Endothelial cell of umbilical vein (primary cell): ENCODE results near the gene ZNF682. TPM values are rescaled to one million over a fixed set of nuclear protein-coding genes. Genes with fewer than 3 reads are reported as not detected.

ENCODE experiments used
- BruUV-seq: library from RNA; stranded (reverse); fragments of 400-500 nt; replicated peaks from 2 replicates; lab custom pipeline; 2021; lab: Mats Ljungman, UMichigan
- CTCF ChIA-PET: fragments of 300-600, 350-600 bp; sonication (Branson Sonifier 250); formaldehyde crosslinking; loops from one replicate; lab custom pipeline; 2021; ENCODE audit warnings: antibody characterized with exemption, inconsistent platforms; lab: Charles Lee
- POLR2A ChIA-PET: fragments of 300-600, 350-600 bp; sonication (Branson Sonifier 250); formaldehyde crosslinking; loops from one replicate; lab custom pipeline; 2021; ENCODE audit warnings: antibody characterized with exemption, inconsistent platforms; lab: Charles Lee
- DNase-seq: peaks from one replicate; pipeline ENCODE4 v3.0.0-alpha.2; 2011; ENCODE audit warnings: low read depth, low spot score
- FAIRE-seq: peaks from 2 replicates; lab custom pipeline; 2011; peaks lifted over from hg19 to GRCh38; lab: Jason Lieb, UNC
- H2AFZ ChIP-seq: 2 replicates; pipeline ENCODE4 v1.6.0; 2012; ENCODE audit warnings: low read depth, low read length, control low read depth, inconsistent platforms
- H3K27ac ChIP-seq: 2 replicates; pipeline ENCODE4 v1.5.1; 2011; ENCODE audit warnings: low read depth, mild to moderate bottlenecking, control low read depth, low read length, moderate library complexity; ENCODE audit not compliant: insufficient read depth
- H3K27me3 ChIP-seq, 2 experiments: 2 replicates each; pipeline versions ENCODE4 v1.6.0 to v1.6.1; 2011; ENCODE audit warnings: low read length in 2 of 2, mixed read lengths in 1 of 2; ENCODE audit not compliant: control insufficient read depth in 2 of 2, insufficient read depth in 2 of 2
- H3K36me3 ChIP-seq, 2 experiments: 2 replicates in 1 of 2; 3 replicates in 1 of 2; pipeline ENCODE4 v1.5.1; 2011; ENCODE audit warnings: low read length in 2 of 2, mild to moderate bottlenecking in 1 of 2, moderate library complexity in 1 of 2; ENCODE audit not compliant: control insufficient read depth in 2 of 2, insufficient read depth in 2 of 2; ENCODE audit errors: extremely low read depth in 1 of 2
- H3K4me1 ChIP-seq: 3 replicates; pipeline ENCODE4 v1.5.1; 2011; ENCODE audit warnings: mild to moderate bottlenecking, low read length; ENCODE audit not compliant: control insufficient read depth, insufficient read depth; ENCODE audit errors: extremely low read depth
- H3K4me2 ChIP-seq: 2 replicates; pipeline ENCODE4 v1.6.1; 2011; ENCODE audit warnings: low read length, control low read depth, mixed read lengths; ENCODE audit not compliant: insufficient read depth
- H3K4me3 ChIP-seq, 3 experiments: fragments of 200-600 bp in 1 of 3; sonication (generic), shearing (Covaris generic) in 1 of 3; replicated peaks in 1 of 3; 2 replicates each; pipeline ENCODE4 v1.5.1; 2011 to 2016; ENCODE audit warnings: control low read depth in 3 of 3, low read length in 3 of 3, mild to moderate bottlenecking in 2 of 3, inconsistent platforms in 1 of 3, low read depth in 1 of 3, moderate library complexity in 1 of 3; ENCODE audit not compliant: insufficient read depth in 1 of 3
- H3K79me2 ChIP-seq: 2 replicates; pipeline ENCODE4 v1.6.0; 2012; ENCODE audit warnings: low read length, inconsistent platforms; ENCODE audit not compliant: control insufficient read depth, insufficient read depth
- H3K9ac ChIP-seq: replicated peaks from 2 replicates; pipeline ENCODE3; 2011; ENCODE audit warnings: low read length, control low read depth; ENCODE audit not compliant: insufficient read depth; ENCODE audit errors: extremely low read depth
- H3K9me1 ChIP-seq: replicated peaks from 3 replicates; pipeline ENCODE4 v1.6.0; 2011; ENCODE audit warnings: mild to moderate bottlenecking, low read length; ENCODE audit not compliant: control insufficient read depth, insufficient read depth; ENCODE audit errors: extremely low read depth
- H3K9me3 ChIP-seq: replicated peaks from 2 replicates; pipeline ENCODE4 v1.5.1; 2012; ENCODE audit warnings: low read length, inconsistent platforms; ENCODE audit not compliant: control insufficient read depth, insufficient read depth
- H4K20me1 ChIP-seq: replicated peaks from 2 replicates; pipeline ENCODE3; 2011; ENCODE audit warnings: mild to moderate bottlenecking, low read length; ENCODE audit not compliant: control insufficient read depth, insufficient read depth; ENCODE audit errors: extremely low read depth
- CTCF ChIP-seq, 2 donors: IDR thresholded peaks; 1 replicate in 1 of 2; 2 replicates in 1 of 2; pipeline ENCODE4 v1.5.1; 2011; ENCODE audit warnings: low read length in 2 of 2, mild to moderate bottlenecking in 2 of 2, moderate library complexity in 2 of 2, control low read depth in 1 of 2, inconsistent platforms in 1 of 2, low read depth in 1 of 2; ENCODE audit not compliant: insufficient read depth in 1 of 2; ENCODE audit errors: extremely low read depth in 1 of 2
- EZH2 ChIP-seq: IDR thresholded peaks from 2 replicates; pipeline ENCODE4 v1.6.1; 2012; ENCODE audit warnings: borderline replicate concordance, low read depth, mild to moderate bottlenecking, moderate library complexity, low read length, inconsistent platforms; ENCODE audit not compliant: severe bottlenecking
- FOS ChIP-seq: IDR thresholded peaks from 2 replicates; pipeline ENCODE4 v1.6.1; 2011; ENCODE audit warnings: mild to moderate bottlenecking, low read length, moderate library complexity, borderline replicate concordance; ENCODE audit not compliant: insufficient read depth
- GATA2 ChIP-seq: IDR thresholded peaks from 2 replicates; pipeline ENCODE4 v1.7.0; 2011; ENCODE audit warnings: low read depth, mild to moderate bottlenecking, moderate library complexity, mixed read lengths, low read length; ENCODE audit not compliant: insufficient read length, insufficient read depth
- JUN ChIP-seq: IDR thresholded peaks from 2 replicates; pipeline ENCODE4 v1.6.1; 2011; ENCODE audit warnings: borderline replicate concordance, low read depth; ENCODE audit not compliant: insufficient read length, insufficient read depth
- MAX ChIP-seq: IDR thresholded peaks from 2 replicates; pipeline ENCODE4 v1.6.1; 2011; ENCODE audit not compliant: insufficient read depth, insufficient read length
- MYC ChIP-seq: IDR thresholded peaks from one replicate; pipeline ENCODE4 v1.6.1; 2011; ENCODE audit warnings: mild to moderate bottlenecking, low read depth, low read length
- POLR2A ChIP-seq: IDR thresholded peaks from 2 replicates; pipeline ENCODE4 v1.6.1; 2012; ENCODE audit warnings: low read depth, mild to moderate bottlenecking, control low read depth, low read length
- POLR2AphosphoS5 ChIP-seq: IDR thresholded peaks from 2 replicates; pipeline ENCODE4 v1.6.1; 2012; ENCODE audit warnings: low read depth, mild to moderate bottlenecking, control low read depth, low read length, moderate library complexity; ENCODE audit not compliant: insufficient read depth
- dilution Hi-C: fragments of 300-500 bp; cut with MboI; formaldehyde crosslinking; loops from one replicate; pipeline ENCODE4 v1.15.0; 2019; ENCODE audit warnings: low sequenced_read_pairs; ENCODE audit not compliant: extremely low pct_ligation_motif_present
- intact Hi-C: fragments of 100-400 bp; cut with micrococcal nuclease; formaldehyde crosslinking; loops from one replicate; pipeline ENCODE4 v1.10.0; 2022
- polyA plus RNA-seq, 4 experiments: library from polyadenylated mRNA; depleted of rRNA in 3 of 4; stranded (reverse) in 3 of 4; unstranded in 1 of 4; fragments of >200 nt; gene quantifications; 2 replicates each; pipeline versions ENCODE4 v1.2.1 to v1.2.3, GENCODE V29; 2011 to 2012; ENCODE audit warnings: missing spikeins in 1 of 4
- total RNA-seq: library from RNA; stranded (reverse); gene quantifications from 2 replicates; pipeline ENCODE4 v1.2.3, GENCODE V29; 2021

The ZNF682 gene
- total and polyA plus RNA-seq, 2 donors (not counting 3 experiments of a cell fraction or from before 2014, with no cell fraction given), result 2.8 to 3.4 TPM

GRCh38 chr19:20078581-20079031 lies 39.3 kb upstream of the ZNF682 start:
- dilution Hi-C loops (no loop called here), intact Hi-C loops (no loop called here)
- Histone ChIP-seq H3K4me3 (peak overlapping the region in 2 of 3 experiments; percentile 16 to 27), H3K27ac (no peak overlapping the region), H3K79me2 (no peaks in the 10 kb centered on the region), H3K9ac (no peak overlapping the region), H3K4me2 (peak overlapping the region; percentile 12), H3K4me1 (no peaks in the 10 kb centered on the region), H3K9me3 (no peaks in the 10 kb centered on the region), H2AFZ (no peak overlapping the region), H3K9me1 (no peaks in the 10 kb centered on the region), H3K36me3 (no peaks in the 10 kb centered on the region), H3K27me3 (no peaks in the 10 kb centered on the region), H4K20me1 (no peaks in the 10 kb centered on the region)
- no peak for DNase-seq
- BruUV-seq, result no TSS peak
- FAIRE-seq, result no peak
- TF ChIP-seq FOS (no peak), POLR2AphosphoS5 (no peak), MYC (no peak), MAX (no peak), CTCF (IDR thresholded peaks at IDR 0.05; ENCODE audit: extremely low read depth in 1 of 2, insufficient read depth in 1 of 2, low read depth in 1 of 2, low read length in 2 of 2) (no peak), POLR2A (no peak), EZH2 (no peak), JUN (no peak), GATA2 (no peak)
- CTCF ChIA-PET, result no interaction called here
- POLR2A ChIA-PET, result interaction anchor here (0.6 kb wide), 2 partner anchors 303 to 1115 kb away, joined by 3 read pairs; no protein-coding TSS in a partner anchor
